ENCODE measurements around the gene LTC4S. TPM values are rescaled to one million over a fixed set of nuclear protein-coding genes. Genes with fewer than 3 reads are reported as not detected.

The LTC4S gene
- total and polyA plus RNA-seq, 9 of the 15 experiments (the other 6 are each of a cell fraction or from before 2014, with no cell fraction given), result 0.17 to 0.77 (median 0.75) TPM; not detected in 6

- TF ChIP-seq, protein P1, sequence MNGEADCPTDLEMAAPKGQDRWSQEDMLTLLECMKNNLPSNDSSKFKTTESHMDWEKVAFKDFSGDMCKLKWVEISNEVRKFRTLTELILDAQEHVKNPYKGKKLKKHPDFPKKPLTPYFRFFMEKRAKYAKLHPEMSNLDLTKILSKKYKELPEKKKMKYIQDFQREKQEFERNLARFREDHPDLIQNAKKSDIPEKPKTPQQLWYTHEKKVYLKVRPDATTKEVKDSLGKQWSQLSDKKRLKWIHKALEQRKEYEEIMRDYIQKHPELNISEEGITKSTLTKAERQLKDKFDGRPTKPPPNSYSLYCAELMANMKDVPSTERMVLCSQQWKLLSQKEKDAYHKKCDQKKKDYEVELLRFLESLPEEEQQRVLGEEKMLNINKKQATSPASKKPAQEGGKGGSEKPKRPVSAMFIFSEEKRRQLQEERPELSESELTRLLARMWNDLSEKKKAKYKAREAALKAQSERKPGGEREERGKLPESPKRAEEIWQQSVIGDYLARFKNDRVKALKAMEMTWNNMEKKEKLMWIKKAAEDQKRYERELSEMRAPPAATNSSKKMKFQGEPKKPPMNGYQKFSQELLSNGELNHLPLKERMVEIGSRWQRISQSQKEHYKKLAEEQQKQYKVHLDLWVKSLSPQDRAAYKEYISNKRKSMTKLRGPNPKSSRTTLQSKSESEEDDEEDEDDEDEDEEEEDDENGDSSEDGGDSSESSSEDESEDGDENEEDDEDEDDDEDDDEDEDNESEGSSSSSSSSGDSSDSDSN (IDR thresholded peaks at IDR 0.05; ENCODE audit: borderline replicate concordance in 1 of 2, low read depth in 2 of 2, low read length in 2 of 2), result peak in 1 of 2 experiments; percentile 11; a peak in 1 of 4 replicates
- TF ChIP-seq, protein P2, sequence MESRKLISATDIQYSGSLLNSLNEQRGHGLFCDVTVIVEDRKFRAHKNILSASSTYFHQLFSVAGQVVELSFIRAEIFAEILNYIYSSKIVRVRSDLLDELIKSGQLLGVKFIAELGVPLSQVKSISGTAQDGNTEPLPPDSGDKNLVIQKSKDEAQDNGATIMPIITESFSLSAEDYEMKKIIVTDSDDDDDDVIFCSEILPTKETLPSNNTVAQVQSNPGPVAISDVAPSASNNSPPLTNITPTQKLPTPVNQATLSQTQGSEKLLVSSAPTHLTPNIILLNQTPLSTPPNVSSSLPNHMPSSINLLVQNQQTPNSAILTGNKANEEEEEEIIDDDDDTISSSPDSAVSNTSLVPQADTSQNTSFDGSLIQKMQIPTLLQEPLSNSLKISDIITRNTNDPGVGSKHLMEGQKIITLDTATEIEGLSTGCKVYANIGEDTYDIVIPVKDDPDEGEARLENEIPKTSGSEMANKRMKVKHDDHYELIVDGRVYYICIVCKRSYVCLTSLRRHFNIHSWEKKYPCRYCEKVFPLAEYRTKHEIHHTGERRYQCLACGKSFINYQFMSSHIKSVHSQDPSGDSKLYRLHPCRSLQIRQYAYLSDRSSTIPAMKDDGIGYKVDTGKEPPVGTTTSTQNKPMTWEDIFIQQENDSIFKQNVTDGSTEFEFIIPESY (CRISPR knock-in tag; IDR thresholded peaks at IDR 0.05), result no peak
- TF ChIP-seq HMGN3 (IDR thresholded peaks at IDR 0.05; ENCODE audit: borderline replicate concordance, extremely low read depth, insufficient read length, low read depth, low read length) (no peak), CBFA2T2 (conservative IDR thresholded peaks at IDR 0.05) (no peak), MCM7 (IDR thresholded peaks at IDR 0.05) (no peak), HDAC6 (IDR thresholded peaks at IDR 0.05; ENCODE audit: low read depth, low read length) (no peak), POLR2G (IDR thresholded peaks at IDR 0.05; ENCODE audit: low read depth, low read length) (peak; percentile 80), ZNF551 (CRISPR knock-in tag; IDR thresholded peaks at IDR 0.05) (no peak), KLF13 (tag; IDR thresholded peaks at IDR 0.05; ENCODE audit: borderline replicate concordance, low read depth) (no peak; the same call in 1 of the 2 replicates), CBX2 (IDR thresholded peaks at IDR 0.05; ENCODE audit: insufficient read depth, low read length, poor library complexity, severe bottlenecking) (no peak), BCOR (IDR thresholded peaks at IDR 0.05) (no peak), HDAC2 (IDR thresholded peaks at IDR 0.05) (peak; percentile 18; the same call in 1 of the 2 replicates), TRIM28 (IDR thresholded peaks at IDR 0.05) (no peak), ZBTB17 (CRISPR knock-in tag; IDR thresholded peaks at IDR 0.05) (peak; percentile 91), XRCC5 (IDR thresholded peaks at IDR 0.05; ENCODE audit: low read depth, low read length) (no peak), MEF2D (tag; conservative IDR thresholded peaks at IDR 0.05; ENCODE audit: low read depth) (peak; percentile 53; the same call in 1 of the 2 replicates), LARP7 (IDR thresholded peaks at IDR 0.05) (no peak), RAD51 (IDR thresholded peaks at IDR 0.05; ENCODE audit: borderline replicate concordance, low read depth) (no peak), PHB (CRISPR knock-in tag; IDR thresholded peaks at IDR 0.05) (no peak), ZNF143 (CRISPR knock-in tag; IDR thresholded peaks at IDR 0.05) (no peak), ZNF277 (CRISPR knock-in tag; IDR thresholded peaks at IDR 0.05; ENCODE audit: borderline replicate concordance) (no peak), TCF7 (IDR thresholded peaks at IDR 0.05; ENCODE audit: borderline replicate concordance) (no peak)
- TF ChIP-seq, protein P3, sequence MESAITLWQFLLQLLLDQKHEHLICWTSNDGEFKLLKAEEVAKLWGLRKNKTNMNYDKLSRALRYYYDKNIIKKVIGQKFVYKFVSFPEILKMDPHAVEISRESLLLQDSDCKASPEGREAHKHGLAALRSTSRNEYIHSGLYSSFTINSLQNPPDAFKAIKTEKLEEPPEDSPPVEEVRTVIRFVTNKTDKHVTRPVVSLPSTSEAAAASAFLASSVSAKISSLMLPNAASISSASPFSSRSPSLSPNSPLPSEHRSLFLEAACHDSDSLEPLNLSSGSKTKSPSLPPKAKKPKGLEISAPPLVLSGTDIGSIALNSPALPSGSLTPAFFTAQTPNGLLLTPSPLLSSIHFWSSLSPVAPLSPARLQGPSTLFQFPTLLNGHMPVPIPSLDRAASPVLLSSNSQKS (CRISPR knock-in tag; IDR thresholded peaks at IDR 0.05), result no peak
Observed at GRCh38 chr5:179819296-179820126, 25.7 kb downstream of the LTC4S start (continued).

Data from K562 (cell line).